ENCODE measurements around the gene BARX2.
A peak's percentile ranks its signal among the peaks of the same experiment; 100 is the strongest.

Gene BARX2

GRCh38 chr11:129443276-129443675 lies 67.6 kb downstream of the BARX2 start:
- DNase-seq, result no peak

- DNase-seq, result no peak
Observed at GRCh38 chr11:129444274-129444673, 68.6 kb downstream of the BARX2 start.

- DNase-seq, result no peak
Observed at GRCh38 chr11:129445226-129445625, 69.6 kb downstream of the BARX2 start.

- no peak for DNase-seq
Observed at GRCh38 chr11:129446572-129446971, 70.9 kb downstream of the BARX2 start.

GRCh38 chr11:129447654-129448239 lies 72.1 kb downstream of the BARX2 start:
- no peak for DNase-seq

- no peak for DNase-seq
Observed at GRCh38 chr11:129451524-129451923, 75.9 kb downstream of the BARX2 start.

GRCh38 chr11:129453293-129453721 lies 77.7 kb downstream of the BARX2 start:
- DNase-seq, result no peak

- DNase-seq, result no peak
Observed at GRCh38 chr11:129455101-129455500, 79.5 kb downstream of the BARX2 start.

GRCh38 chr11:129455756-129456655 lies 80.4 kb downstream of the BARX2 start:
- no peak for DNase-seq

GRCh38 chr11:129457321-129457720 lies 81.7 kb downstream of the BARX2 start:
- peak; percentile 91 for DNase-seq

GRCh38 chr11:129458278-129458677 lies 82.6 kb downstream of the BARX2 start:
- DNase-seq, result no peak

GRCh38 chr11:129458756-129459535 lies 83.3 kb downstream of the BARX2 start:
- peak; percentile 89 for DNase-seq

GRCh38 chr11:129460714-129461113 lies 85.1 kb downstream of the BARX2 start:
- peak; percentile 90 for DNase-seq

- DNase-seq, result no peak
Observed at GRCh38 chr11:129484068-129484467, 108.4 kb downstream of the BARX2 start.

GRCh38 chr11:129489249-129489648 lies 113.6 kb downstream of the BARX2 start:
- no peak for DNase-seq

GRCh38 chr11:129490004-129490403 lies 114.4 kb downstream of the BARX2 start:
- DNase-seq, result no peak

GRCh38 chr11:129493746-129494145 lies 118.1 kb downstream of the BARX2 start:
- DNase-seq, result no peak

Data from NCI-H2029 treated with DMSO at 0.1 percent for 48 hours (cell line).